ENCODE measurements around the gene TSEN54. TPM values are rescaled to one million over a fixed set of nuclear protein-coding genes. Genes with fewer than 3 reads are reported as not detected.

TSEN54 gene
- total and polyA plus RNA-seq, 2 donors from 2014 or later: 25.8 to 33.8 TPM

DNA sequence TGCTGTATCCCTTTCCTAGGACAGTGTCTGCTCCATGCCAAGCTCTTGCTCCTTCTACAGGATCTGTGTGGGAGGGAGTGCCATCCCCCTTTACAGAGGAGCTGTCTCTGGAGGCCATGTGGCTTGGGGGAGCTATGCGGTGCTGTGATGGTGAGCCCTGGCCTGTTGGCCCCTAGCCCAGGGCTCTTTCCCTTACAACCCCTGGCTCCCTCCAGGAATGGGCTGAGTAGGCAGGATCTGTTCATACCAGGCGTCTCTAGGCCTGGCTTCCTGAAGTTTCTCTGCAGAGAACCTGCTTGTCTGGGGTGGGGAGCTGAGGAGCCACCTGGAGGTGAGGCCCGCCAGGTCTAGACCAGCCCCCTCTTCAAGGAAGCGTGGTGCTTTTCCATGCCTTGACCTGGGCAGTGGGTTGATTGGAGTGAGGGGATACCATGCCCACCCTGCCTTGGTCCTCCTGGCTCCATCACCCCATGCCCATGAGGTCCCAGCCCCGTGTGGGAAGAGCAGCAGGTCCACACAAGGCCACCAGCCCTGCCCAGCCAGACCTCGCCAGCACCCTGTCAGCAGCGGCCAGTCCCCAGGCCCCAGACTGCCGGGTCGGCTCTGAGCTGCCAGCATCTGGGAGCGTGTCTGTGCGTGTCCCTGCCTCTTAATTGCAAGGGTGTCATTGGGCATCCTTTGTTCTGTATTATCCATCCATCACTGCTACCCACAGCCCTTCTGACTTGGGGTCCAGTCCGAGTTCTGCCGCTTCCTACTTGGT is 23.8 kb downstream of the TSEN54 start:
- intact Hi-C loops (cut with DNase I): no loop called here
- H3K4me3 ChIP-seq (ENCODE audit: low read length in 3 of 3): no peak overlapping the region
- peak overlapping the region; percentile 59 to 97 for H3K27ac ChIP-seq (ENCODE audit: low read depth in 2 of 2, low read length in 2 of 2)
- no peaks in the 10 kb centered on the region for H3K27me3 ChIP-seq (ENCODE audit: control insufficient read depth, insufficient read depth, low read length)
- peaks cover 0 to 58% (median 55%) of the 10 kb centered on the region in 3 donors for H3K4me1 ChIP-seq (ENCODE audit: control insufficient read depth in 2 of 3, insufficient read depth in 2 of 3, low read depth in 1 of 3, low read length in 3 of 3)
- H3K9me3 ChIP-seq (ENCODE audit: control insufficient read depth in 2 of 3, insufficient read depth in 1 of 3, low read length in 3 of 3): no peaks in the 10 kb centered on the region
- TF ChIP-seq, protein P1, sequence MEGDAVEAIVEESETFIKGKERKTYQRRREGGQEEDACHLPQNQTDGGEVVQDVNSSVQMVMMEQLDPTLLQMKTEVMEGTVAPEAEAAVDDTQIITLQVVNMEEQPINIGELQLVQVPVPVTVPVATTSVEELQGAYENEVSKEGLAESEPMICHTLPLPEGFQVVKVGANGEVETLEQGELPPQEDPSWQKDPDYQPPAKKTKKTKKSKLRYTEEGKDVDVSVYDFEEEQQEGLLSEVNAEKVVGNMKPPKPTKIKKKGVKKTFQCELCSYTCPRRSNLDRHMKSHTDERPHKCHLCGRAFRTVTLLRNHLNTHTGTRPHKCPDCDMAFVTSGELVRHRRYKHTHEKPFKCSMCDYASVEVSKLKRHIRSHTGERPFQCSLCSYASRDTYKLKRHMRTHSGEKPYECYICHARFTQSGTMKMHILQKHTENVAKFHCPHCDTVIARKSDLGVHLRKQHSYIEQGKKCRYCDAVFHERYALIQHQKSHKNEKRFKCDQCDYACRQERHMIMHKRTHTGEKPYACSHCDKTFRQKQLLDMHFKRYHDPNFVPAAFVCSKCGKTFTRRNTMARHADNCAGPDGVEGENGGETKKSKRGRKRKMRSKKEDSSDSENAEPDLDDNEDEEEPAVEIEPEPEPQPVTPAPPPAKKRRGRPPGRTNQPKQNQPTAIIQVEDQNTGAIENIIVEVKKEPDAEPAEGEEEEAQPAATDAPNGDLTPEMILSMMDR (IDR thresholded peaks at IDR 0.05; ENCODE audit: borderline replicate concordance, extremely low read depth, insufficient read depth): no peak
- DNase-seq (peak in 1 of 5 donors; percentile 31), FAIRE-seq (no peak)
- H3K9ac ChIP-seq (ENCODE audit: low read length in 3 of 3): peak overlapping the region in 1 of 3 donors; percentile 61
- peaks cover 0 to 4% (median 0%) of the 10 kb centered on the region in 3 donors for H3K36me3 ChIP-seq (ENCODE audit: control insufficient read depth in 2 of 3, insufficient read depth in 3 of 3, low read length in 3 of 3)

DNA sequence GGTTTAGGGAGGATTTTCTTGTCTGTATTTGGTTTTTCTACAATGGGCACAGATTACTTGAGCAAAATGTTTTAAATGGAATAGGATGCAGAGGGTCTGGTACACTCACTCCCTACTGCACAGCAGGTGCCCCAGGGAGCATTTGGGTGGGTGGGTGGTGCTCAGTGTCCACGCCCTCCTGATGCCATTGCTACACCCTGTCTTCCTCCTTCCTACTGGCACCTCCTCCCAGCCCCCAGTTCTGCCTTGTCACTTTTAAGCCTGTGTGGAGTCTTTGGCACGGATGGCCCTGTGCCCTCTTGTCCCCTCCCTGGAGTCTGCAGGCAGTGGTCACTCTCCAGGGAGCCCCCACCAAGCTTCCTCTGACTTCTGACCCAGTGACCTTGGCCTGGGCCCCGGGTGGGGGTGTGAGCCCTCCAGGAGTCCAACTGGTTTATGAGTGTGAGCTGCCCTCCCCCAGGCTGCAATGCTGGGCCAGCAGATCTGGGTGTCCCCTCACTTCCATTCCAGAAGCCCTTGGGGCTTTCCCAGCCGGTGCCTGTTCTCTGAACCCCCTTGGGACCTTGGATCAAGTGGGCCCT is 24.7 kb downstream of the TSEN54 start:
- Histone ChIP-seq H3K4me3 (ENCODE audit: low read length in 3 of 3) (no peak overlapping the region), H3K27ac (ENCODE audit: low read depth in 2 of 2, low read length in 2 of 2) (peak overlapping the region; percentile 59 to 97), H3K9me3 (ENCODE audit: control insufficient read depth in 2 of 3, insufficient read depth in 1 of 3, low read length in 3 of 3) (no peaks in the 10 kb centered on the region), H3K9ac (ENCODE audit: low read length in 3 of 3) (peak overlapping the region in 1 of 3 donors; percentile 61), H3K36me3 (ENCODE audit: control insufficient read depth in 2 of 3, insufficient read depth in 3 of 3, low read length in 3 of 3) (peaks cover 0 to 4% (median 0%) of the 10 kb centered on the region in 3 donors), H3K4me1 (ENCODE audit: control insufficient read depth in 2 of 3, insufficient read depth in 2 of 3, low read depth in 1 of 3, low read length in 3 of 3) (peaks cover 0 to 63% (median 63%) of the 10 kb centered on the region in 3 donors), H3K27me3 (ENCODE audit: control insufficient read depth, insufficient read depth, low read length) (no peaks in the 10 kb centered on the region)
- TF ChIP-seq, protein P1 (IDR thresholded peaks at IDR 0.05; ENCODE audit: borderline replicate concordance, extremely low read depth, insufficient read depth): no peak
- no peak for FAIRE-seq
- intact Hi-C loops (cut with DNase I): no loop called here
- DNase-seq: peak in 1 of 5 donors; percentile 40

DNA sequence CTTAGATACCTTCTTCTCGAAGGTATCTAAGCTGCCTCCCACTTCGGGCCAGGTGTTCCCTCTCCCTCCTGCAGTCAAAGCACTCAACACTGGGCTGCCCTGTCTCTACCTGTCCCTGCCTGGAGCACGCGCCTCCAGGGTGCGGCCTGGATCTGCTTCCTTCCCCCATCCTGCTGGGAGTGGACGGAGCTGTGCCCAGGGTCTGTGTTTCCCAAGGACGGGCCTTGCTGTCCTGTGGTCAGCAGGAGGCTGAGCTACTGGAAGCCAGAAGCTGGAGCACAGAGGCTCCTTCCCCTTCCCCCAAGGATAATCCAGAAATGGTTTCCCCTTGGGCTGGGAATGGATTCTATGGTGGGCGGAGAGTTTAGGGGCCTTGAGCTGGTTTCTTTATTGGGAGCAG is 25.9 kb downstream of the TSEN54 start:
- TF ChIP-seq, protein P1 (IDR thresholded peaks at IDR 0.05; ENCODE audit: borderline replicate concordance, extremely low read depth, insufficient read depth): no peak
- H3K9ac ChIP-seq (ENCODE audit: low read length in 3 of 3): peak overlapping the region in 1 of 3 donors; percentile 56
- no peak for FAIRE-seq
- H3K36me3 ChIP-seq (ENCODE audit: control insufficient read depth in 2 of 3, insufficient read depth in 3 of 3, low read length in 3 of 3): peaks cover 0 to 7% (median 0%) of the 10 kb centered on the region in 3 donors
- H3K4me1 ChIP-seq (ENCODE audit: control insufficient read depth in 2 of 3, insufficient read depth in 2 of 3, low read depth in 1 of 3, low read length in 3 of 3): peaks cover 0 to 66% (median 66%) of the 10 kb centered on the region in 3 donors
- H3K27me3 ChIP-seq (ENCODE audit: control insufficient read depth, insufficient read depth, low read length): no peaks in the 10 kb centered on the region
- intact Hi-C loops (cut with DNase I): no loop called here
- peak overlapping the region in 1 of 3 donors; percentile 59 for H3K4me3 ChIP-seq (ENCODE audit: low read length in 3 of 3)
- H3K27ac ChIP-seq (ENCODE audit: low read depth in 2 of 2, low read length in 2 of 2): peak overlapping the region; percentile 90 to 97
- DNase-seq: peak in 1 of 5 donors; percentile 35
- H3K9me3 ChIP-seq (ENCODE audit: control insufficient read depth in 2 of 3, insufficient read depth in 1 of 3, low read length in 3 of 3): no peaks in the 10 kb centered on the region
